Measurements from ENCODE around the gene LAMB4.
"Not testable (repeated sequence)": the region's sequence is repeated elsewhere in the genome, so short reads cannot be mapped to it uniquely, and the experiment has no call there.

Gene LAMB4

DNA sequence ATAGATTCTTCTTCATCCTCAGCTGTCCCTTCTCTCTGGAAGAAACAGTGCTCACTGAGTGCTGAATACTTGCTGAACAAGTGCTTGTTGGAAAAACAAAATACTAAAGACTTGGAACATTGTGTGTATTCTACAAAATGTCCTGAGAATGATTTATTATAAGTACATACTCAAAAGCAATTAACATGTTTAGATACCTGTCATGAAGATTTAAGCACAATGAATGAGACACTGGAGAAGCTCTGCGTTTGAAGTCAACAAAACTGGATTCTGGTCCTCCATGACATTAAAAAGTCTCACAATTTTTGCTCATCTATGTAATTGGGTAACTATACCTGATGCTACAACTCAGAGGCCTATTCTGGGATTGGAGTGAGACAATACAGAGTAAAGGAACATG lies 92.4 kb downstream of the LAMB4 start:
- DNase-seq, result no peak

DNA sequence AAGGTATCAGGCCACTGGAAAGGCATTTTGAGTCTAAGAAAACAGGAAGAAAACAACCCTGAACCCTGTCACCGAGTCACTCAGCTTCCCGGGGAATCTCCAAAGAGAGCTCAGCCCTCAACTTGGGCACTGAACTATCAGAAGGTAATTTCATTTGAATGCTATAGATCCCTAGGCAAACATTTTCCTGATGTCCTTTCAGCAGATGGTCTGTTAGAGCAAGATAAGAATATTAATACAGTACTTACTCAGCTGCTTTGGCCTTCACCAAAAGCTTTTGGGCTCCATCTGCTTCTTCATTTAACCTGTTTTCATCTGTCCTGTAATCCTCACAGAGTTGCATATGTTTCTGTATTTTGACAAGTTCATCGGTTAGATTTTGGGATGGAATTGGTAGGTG lies 93.0 kb downstream of the LAMB4 start:
- DNase-seq, result no peak

DNA sequence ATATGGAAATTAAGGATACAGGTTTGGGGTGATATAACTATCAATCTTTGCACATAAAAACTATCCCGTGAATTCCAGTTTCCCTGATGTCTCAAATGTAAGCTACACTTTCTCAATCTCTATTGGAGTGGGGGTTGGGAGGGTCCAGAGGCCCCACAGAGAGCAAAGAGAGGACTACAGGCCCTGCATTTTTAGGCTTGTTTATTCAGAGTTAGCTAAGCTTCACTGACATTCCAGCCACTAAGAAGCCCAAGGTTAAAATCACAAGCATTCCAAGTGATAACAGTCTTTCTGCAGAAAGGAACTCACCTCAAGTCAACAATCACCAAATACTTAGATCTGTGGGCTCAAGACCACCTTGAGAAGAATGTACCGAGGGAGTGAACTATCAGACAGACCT lies 95.6 kb downstream of the LAMB4 start:
- DNase-seq, result no peak

DNA sequence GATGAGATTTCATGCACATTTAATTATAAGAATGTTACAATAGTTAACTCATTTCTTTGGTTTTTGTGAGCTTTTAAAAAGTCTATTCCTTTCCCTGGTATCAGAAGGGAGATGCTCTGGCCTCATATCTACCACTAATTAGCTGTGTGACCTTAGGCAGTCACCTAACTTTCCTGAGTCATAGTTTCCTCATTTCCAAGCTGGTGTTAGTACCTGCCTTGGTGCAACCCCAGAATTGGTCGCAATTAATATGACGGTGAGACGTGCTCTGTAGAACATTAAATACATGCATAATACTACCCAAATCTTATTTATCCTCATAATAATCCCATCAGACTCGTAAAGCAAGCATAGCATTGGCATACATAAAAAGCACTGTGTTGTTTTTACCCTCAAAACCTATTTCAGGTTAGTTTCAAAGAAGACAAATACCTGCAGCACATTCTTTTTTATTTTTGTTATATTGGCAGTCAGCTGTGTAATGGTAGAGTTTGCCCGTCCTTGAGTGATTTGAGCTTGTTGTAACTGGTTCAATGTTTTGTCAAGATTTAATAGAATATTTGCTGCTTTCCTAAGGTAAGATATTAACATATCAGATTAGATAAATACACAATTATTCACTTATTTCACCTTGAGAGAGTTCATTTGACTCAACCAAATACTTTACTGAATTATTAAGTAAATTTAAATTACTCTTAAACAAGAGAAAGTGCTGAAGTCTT lies 96.2 kb downstream of the LAMB4 start:
- no peak for DNase-seq

DNA sequence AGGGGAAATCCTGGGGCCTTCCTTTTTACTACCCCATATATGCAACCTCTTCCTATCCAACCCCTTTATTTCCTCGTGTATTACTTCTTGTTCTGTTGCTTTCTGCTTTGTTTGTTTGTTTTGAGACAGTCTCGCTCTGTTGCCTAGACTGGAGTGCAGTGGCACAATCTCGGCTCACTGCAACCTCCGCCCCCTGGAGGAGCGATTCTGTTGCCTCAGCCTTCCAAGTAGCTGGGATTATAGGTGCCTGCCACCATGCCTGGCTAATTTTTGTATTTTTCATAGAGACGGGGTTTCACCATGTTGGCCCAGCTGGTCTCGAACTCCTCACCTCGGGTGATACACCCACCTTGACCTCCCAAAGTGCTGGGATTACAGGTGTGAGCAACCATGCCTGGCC lies 96.9 kb downstream of the LAMB4 start:
- not testable (repeated sequence) for DNase-seq

DNA sequence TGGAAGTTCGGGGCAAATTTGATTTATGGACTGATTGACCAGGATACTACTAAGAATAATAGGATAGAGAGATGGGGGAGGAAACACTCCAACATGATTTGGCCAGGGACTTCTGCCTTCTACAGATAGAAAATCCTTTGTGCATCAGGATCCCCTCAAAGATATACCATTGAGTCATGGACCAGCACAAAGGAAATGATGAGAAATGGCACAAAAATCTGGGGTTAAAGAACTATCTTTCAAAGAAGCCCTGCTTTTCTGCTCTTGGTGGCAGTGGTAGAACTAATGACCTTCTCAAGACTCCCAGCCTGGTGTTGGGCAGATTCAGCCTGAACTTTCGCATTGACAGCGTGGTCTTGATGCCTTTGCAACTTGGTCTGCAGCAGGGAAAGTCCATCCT lies 99.6 kb downstream of the LAMB4 start:
- DNase-seq, result no peak

DNA sequence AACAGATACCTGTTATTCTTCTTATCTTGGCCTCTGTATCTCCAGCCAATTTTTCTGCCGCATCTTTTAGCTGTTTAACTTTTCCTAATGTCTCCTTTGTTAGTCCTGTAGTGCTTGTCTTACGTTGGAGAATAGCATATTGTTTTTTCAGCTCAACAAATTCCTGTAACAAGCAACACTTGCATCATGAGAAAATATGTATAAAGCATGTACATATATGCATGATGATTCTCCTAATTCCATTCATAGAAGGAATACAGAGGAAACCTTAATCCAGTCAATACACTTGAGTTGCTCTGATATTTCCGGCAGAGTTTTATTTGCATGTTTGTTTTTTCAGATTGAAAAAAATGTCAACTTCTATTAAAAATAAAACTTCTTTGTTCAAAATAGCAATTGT lies 101.1 kb downstream of the LAMB4 start:
- DNase-seq, result no peak

DNA sequence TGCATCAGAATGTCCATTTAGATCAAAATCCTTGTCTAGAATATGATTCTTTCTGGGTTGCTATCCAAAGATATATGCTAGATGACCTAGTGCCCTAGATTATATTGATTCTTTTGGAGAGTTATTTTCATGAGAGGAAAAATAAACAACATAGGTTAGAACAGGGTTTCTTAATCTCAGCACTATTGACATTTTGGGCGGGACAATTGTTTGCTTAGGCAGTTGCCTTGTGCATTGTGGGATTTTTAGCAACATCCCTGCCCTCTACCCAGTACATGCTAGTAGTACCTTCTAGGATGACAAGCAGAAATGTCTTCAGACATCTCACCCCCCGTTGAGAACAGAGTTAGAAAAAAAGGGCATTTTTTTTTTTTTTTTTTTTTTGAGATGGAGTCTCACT lies 102.0 kb downstream of the LAMB4 start:
- DNase-seq, result no peak

DNA sequence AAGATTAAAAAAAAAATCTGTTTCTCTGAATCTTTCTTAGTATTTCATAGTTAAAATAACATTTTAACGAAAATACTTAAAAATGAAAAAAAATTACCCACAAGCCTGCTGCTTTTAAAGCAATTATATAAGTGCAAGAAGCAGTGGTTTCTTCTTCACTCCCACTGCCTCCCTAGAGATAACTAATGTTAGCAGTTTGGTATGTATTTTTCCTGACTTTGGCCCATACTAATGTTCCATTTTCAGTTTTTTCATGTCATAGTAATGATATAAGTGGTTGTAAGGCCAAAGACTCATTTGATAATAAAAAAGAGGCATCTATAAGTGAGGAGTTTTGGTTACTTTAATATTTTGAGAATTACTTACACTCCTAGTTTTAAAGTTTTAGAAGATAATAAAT lies 102.9 kb downstream of the LAMB4 start:
- no peak for DNase-seq

DNA sequence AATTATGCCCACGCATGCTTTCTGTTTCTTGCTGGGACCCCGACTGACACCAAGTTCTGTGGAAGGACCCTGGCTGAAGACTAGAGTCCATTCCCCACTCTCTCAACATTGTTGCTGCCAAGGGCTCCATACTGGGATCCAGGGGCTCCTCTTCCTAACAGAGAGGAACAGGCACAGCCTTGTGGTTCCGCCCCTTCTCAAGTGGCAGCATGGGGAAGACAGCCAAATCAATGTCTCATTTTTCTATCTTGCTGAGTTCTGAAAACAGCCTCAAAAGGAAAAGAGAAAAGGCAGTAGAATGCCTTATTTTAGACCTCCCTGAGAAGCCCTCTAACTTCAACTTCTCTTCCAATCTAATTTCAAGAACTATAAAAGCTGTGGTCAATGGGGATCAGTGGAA lies 103.5 kb downstream of the LAMB4 start:
- no peak for DNase-seq

DNA sequence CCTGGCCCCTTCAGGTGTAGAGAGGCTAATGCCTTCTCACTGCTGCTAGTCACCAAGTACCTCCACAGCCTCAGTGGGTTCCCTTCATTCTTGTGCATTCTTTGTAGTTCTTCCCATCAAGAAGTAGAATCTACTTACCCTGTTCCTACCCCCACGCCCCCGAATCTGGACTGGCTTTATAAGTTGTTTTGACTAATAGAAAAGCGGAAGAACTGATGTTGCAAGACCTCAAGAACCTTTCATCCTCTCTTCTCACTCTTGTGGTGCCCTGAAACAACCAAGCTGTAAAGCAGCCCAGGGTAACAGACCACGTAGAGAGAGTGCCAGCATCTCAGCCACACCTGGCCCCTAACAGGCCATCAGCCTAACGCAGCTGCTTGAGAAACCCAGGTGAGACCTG lies 104.0 kb downstream of the LAMB4 start:
- no peak for DNase-seq

DNA sequence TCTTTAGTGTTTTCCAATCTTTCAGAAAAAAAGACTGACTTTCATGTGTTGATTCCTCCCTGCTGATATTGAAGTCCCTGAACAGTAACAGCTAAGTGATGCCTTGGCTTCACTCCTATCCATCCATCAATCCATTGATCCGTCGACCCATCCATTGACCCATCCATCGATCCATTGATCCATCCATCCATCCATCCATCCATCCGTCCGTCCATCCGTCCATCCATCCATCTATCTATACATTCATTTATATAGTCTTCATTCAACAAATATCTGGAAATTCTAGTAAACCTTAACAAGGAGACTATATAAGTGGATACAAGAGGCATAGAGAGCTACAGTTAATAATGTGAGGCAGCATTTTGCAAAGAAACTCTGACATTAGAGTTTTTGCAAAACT lies 105.6 kb downstream of the LAMB4 start:
- no peak for DNase-seq

DNA sequence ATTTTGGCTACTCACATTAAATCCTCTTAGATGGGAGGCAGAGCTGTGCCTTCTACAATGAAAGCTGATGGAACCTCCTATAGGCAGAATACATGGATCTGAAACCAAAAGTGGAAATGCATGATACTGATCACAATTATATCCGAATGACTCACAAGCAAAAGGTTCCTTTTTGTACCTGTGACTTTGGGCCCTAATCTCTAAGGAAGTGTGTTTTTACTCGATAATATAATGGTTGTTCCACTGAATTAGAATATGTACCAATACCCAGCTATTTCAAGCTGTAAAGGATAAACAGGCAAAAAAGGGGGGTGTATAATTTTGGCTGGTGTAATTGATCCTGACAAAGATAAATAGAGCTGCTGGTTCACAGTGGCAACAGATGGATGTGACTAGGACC lies 109.6 kb downstream of the LAMB4 start:
- no peak for DNase-seq

DNA sequence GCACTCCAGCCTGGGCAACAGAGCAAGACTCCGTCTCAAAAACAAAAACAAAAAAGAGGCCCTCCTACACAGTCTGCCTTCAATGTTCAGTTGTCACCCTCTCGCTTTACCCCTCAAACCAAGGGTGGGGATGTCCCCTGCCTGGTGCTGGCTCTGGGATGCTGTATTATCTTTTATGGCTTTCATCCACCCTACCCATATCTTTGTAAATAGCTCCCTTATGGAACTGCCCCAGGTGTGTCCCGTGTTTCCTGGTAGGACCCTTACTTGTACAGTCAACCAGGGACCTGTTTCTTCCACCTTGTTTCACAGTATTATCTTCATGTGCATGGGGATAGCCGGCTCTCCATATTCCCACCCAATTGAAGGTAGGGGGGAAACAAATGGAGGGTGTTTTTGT lies 111.5 kb downstream of the LAMB4 start:
- no peak for DNase-seq

DNA sequence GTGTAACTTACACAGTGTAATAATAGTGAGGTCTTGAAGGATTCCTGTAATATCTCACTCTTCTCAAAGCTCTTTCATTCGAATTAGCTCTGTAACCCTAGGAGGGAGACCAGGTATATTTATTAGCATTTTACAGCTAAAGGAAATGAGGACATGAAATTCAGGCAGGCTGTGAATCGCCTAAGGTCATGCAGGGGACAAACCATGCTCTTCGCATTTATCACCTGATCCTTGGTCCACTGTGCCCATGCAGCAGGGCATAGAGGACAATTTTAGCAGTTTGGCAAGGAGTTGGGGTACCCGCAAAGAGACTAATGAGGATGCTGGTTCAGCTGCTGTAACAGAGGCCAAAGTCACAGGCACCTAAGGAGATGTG lies 112.4 kb downstream of the LAMB4 start:
- no peak for DNase-seq

DNA sequence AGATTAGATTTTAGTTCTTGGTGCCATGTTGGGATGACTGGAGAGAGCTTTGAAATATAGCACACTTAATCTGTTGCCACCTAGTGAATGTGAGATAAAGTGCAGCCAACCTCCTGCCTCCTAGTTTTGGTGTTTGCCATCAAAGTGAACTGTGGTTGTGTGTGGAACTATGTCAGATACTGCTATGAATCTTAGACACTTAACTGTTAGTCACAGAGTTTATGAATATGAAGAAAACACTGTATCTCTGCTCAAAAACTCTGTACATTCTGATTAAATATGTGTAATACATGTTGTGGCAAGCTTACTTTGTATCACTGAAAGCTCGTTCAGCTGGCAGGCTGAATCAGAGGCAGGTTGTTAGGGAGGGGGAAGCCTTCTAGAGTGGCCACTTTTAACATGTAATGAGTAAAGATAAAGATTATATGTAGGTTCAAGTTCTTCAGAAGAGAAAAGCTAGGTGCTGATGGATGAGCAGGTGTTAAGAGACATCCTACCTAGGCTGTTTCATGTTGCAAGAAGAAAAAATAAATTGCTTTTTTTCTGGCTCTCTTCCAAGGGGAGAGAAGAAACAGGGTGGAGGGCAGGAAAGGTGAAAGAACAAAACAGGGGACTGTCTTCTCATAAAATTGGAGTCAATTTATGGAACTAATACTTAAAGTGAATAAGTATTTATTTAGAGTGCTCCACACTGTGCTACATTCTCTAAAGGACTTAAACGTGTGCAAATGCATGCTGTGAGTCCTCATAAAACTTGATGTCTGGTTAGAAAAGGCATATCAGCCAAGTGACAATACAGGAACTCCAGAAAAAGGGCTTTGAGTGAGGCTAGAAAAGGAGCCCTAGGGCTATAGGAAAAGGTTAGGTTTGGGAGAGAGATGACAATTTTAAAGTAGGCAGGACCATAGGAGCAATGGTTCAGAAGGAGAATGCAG lies 113.1 kb downstream of the LAMB4 start:
- no peak for DNase-seq

DNA sequence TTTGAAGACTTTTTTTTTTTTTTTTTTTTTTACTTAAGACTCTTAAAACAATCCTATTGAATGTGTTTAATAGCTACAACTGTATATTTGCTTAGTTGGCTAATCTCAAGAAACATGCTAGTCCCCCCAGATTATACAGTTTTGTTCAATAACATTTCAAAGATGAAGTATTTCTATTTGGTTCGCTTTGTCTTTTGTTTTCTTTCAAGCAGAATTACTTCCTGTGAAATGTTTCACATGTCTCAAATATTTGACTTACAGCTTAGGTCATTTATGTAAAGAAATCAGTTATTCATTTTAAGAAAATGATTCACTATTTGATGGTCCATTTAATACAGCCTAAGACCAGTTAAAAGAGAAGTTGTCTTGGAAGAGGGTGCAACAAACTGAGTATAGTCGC lies 114.4 kb downstream of the LAMB4 start:
- no peak for DNase-seq

DNA sequence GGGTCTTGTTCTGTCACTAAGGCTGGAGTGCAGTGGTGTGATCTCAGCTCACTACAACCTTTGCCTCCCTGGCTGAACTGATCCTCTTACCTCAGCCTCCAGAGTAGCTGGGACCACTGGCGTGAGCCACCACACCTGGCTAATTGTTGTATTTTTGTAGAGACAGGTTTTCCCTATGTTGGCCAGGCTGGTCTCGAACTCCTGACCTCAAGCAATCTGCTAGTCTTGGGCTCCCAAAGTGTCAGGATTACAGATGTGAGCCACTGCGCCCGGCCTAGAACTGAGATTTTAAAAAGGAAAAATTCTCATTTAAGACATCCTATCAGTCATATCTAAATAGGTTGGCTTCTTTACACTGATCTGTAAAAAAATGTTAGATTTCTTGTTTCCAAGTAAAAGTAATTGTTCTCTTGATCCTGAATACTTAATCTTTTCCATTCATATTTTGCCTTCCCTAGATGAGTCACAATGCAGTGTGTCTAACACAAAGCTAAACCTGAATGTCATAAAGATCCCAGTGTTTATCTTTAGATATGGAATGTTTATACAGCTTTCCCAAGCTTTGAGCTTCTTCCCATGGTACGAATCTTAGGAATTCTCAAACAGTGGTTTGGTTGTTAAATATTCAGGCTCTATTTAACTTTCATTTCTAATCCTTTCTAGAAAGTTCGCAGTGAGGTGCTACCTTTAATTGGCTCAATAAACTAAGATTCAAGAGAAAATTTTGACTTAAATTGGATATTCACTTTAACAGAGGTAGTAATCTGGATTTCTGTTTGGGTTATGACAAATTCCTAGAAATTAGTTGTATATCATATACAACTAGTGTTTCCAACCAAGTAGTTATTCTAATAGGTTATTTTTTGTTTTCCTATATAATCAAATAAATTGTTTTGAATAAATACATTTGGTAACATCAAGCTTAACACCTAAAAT lies 115.1 kb downstream of the LAMB4 start:
- DNase-seq, result no peak

DNA sequence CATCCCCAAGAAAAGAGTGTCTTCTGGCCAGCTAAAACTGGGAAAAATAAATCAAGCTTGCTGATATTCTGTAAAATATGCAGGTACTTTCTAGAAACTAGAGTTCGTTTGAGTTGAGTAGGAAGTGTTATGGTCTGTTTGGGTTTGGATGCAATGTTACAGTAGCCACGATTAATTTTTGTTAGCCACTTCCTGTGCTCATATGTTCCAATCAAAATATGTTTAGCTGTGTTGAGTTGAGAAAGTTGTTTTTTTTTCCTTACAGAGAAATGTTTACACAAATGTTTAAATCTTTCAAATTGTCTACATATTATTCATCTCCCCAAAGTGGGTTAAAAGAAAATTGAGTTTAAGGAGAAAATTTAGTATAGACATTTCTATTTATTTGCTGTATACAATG lies 115.9 kb downstream of the LAMB4 start:
- no peak for DNase-seq

DNA sequence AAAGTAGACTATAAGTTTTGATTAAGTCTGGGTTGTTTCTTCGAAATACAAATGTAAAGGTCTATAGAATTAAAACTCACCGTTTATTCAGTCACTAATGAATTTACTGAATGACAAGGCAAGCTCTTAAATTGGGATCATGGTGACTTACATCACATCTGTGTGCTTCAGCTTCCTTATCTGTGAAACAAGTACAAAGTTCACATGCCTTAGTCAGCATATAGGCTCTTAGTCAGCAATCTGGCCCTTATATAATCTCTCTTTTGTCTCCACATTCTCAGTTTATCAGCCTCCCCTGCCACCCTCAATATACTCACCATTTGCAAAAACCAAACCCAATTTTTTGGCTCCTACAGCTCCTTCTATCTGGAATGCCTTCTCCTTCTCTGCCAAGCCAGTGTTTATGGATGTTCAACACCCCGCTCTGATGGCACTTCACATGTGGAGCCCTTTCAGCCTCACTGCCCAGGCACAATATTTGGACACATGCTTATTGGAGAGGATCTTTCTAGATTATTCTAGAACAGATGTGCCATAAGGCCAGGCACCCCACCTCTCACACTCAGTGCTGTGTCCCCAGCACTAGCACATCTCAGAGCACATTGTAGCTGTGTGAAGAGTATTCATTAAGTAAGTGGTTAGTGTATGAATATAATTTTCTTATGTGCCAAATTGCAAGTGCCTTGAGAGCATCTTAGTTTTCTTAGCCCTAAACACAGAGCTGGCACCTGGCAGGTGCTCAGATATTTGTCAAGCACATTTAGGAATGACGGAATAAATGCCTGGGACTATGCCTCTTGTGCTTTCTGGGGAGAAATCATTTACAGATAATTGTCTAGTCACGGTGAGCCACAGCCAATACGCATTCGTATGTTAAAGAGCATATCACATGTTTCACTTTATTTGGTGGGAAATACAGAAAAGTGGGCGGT lies 117.4 kb downstream of the LAMB4 start:
- DNase-seq, result no peak

DNA sequence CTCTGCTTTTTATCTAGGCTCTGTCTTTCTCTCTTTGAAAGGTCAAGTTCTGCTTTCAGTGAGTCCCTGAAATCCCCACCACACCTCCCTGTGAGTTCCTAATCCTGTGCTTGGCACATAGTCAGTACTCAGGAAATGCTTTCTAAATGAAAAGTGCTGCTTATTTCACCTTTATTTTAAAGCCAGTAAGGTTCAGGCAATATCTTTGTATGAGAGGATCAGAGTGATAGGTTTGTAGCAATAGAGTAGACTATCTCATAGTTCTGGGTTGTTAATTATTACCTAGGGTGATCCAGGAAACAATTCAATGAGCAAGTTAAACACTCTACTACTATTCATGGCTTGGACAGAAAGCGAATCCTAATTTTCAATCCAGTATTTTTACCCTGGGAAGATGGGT lies 119.8 kb downstream of the LAMB4 start:
- no peak for DNase-seq

DNA sequence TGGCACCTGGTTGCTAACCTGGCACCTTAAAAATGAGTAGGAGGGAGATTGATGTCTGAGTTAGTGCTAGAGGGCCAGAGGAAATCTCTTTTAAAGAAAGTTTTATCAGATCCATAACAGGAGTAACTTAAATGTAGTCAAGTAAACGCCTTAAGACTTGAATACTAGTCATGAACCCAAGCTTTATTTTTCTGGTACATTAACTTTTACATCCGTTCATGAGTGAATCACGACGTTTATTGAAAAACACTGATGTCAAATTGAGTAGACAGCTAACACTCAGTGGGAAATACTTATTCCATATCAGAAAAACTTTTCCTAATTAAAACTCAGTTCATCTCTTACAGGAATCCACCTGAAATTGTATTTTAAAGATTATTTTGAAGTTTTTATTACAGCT lies 120.3 kb downstream of the LAMB4 start:
- DNase-seq, result no peak

Measured in cerebellar nuclear complex (tissue), 1 donor.